ENCODE measurements around the gene PPP1R14B.
"Not testable (repeated sequence)": the region's sequence is repeated elsewhere in the genome, so short reads cannot be mapped to it uniquely, and the experiment has no call there.

PPP1R14B gene

GRCh38 chr11:64249038-64249437, 2.3 kb upstream of the PPP1R14B start:
- H3K27ac ChIP-seq = peak overlapping the region; percentile 98
- DNase-seq (ENCODE audit: low spot score) = no peak
- no peak for TF ChIP-seq CTCF (conservative IDR thresholded peaks at IDR 0.05; ENCODE audit: low read depth)
- POLR2A ChIA-PET (ENCODE audit: low non-redundant PET) = interaction anchor here (0.5 kb wide), 1 partner anchor 19 kb away, joined by 3 read pairs; no protein-coding TSS in a partner anchor
- CTCF ChIA-PET = interaction anchor here (2.7 kb wide), 1 partner anchor 52 kb away, joined by 19 read pairs; no protein-coding TSS in a partner anchor

DNA sequence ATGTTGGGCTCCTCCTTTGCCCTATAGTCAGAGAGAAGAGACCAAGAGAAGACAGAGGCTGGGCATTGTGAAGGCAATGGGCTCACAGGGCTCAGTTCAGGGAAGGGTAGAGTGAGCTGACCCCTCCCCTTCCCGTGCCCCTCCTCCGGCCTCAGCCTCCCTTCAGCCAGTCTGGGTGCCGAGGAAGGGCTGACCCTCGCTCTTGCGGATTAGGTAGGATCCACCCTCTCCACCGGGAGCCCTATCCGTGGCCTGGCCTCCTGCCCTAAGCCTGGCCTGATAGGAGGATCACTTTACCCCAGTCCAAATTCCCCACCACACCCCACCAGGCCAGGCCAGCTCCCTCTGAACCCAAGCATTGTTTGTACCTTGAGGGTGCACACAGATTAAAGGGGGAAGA, 1.8 kb upstream of the PPP1R14B start:
- TF ChIP-seq CTCF (conservative IDR thresholded peaks at IDR 0.05; ENCODE audit: low read depth) = no peak
- POLR2A ChIA-PET (ENCODE audit: low non-redundant PET) = no interaction called here
- peak overlapping the region; percentile 98 for H3K27ac ChIP-seq
- no peak for DNase-seq (ENCODE audit: low spot score)
- CTCF ChIA-PET = no interaction called here

DNA sequence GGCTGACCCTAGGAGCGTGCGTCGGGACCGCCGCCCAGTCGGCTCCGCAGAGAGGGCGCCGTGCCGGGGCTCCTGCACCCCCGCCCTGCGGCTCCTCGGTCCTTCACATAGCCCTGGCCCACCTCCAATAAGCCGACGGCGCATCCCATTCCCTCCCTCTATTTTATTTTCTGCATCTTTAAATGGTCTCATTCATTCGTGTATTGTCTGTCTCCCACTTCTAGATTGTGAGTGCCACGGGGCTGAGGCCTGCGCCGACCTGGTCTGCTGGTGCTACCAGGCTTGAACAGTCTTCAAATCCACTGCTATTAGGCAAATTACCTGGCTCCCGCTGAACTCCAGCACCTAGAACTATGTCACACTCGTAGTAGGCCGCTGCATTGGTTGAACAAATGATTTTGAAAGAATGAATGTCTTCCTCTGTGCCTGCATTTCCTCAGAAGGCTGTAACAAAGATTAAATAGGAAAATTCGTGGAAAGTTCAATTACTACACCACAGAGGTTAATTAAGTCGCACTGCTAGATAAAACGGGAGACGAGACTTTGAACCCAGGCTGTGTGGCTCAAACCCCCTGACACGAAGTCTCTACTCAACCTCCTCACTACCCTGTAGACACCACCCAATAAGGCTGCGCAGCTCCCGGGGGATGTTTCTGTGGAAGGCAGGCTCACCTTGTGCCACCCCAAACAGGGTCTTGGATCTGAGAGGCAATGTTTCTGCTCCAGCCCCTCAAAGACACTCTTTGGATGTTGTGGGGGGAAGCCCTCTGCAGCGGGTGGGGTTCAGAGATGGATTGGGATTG, 1.2 kb upstream of the PPP1R14B start:
- CTCF ChIA-PET = interaction anchor here (0.7 kb wide), 1 partner anchor 20 kb away, joined by 3 read pairs; no protein-coding TSS in a partner anchor
- POLR2A ChIA-PET (ENCODE audit: low non-redundant PET) = no interaction called here
- TF ChIP-seq CTCF (conservative IDR thresholded peaks at IDR 0.05; ENCODE audit: low read depth) = no peak
- peak overlapping the region; percentile 98 for H3K27ac ChIP-seq
- no peak for DNase-seq (ENCODE audit: low spot score)

DNA sequence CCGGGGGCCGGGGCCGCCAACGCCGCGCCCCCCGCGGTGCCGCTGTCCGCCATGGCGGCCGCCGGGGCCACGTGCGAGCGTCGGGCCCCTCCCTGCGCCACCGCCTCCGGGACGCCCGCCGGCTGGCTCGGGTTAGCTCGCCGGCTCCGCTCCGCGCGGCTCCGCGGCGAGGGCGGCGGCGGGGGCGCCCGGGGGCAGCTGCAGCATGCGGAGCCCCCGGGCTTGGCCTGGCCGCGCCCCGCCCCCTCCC, 197 bp downstream of the PPP1R14B start:
- H3K27ac ChIP-seq = peak overlapping the region; percentile 98
- not testable (repeated sequence) for DNase-seq (ENCODE audit: low spot score)
- CTCF ChIA-PET = interaction anchor here (0.9 kb wide), 1 partner anchor 17 kb away, joined by 4 read pairs; no protein-coding TSS in a partner anchor
- POLR2A ChIA-PET (ENCODE audit: low non-redundant PET) = interaction anchor here (1.5 to 1.6 kb wide), 2 partner anchors 18 to 22 kb away, joined by 3 to 7 read pairs; no protein-coding TSS in a partner anchor

DNA sequence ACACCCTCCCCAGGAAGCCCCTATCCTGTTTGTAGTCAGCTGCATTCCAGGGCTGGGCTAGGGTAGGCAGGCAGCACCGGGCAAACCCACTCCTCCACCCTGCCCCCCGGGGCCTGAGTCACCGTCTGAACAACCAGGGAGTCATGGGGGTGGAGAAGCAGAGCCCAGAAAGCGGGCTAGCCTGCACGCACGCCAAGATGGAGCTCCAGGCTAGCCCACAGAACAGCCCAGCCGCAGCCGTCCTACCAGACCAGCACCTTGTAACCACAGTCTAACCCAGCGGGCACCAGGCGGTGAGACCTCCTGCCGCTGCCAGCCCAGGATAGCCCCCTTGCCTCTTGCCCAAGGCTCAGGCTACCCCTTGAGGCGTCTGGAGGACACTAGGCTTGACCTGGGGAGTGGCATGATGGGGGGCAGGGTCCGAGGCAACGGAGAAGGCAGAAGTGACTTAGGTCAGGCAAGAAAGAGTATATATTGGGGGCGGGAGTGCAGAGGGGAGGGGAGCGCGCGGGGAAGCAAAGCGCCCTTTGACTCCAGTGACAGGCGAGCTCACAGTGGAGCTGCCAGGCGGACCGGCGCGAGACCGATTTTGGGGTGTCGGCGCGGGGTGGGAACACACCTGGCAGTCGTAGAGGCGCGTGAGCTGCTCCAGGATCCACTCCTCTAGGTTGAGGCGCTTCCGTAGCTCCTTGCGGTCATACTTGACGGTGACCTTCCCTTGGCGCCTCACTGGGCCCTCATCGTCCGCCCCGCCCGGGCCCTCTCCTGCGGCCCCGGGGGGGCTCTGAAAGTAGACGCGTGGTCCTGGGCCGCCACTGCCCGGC, 734 bp downstream of the PPP1R14B start:
- peak; percentile 91 for DNase-seq (ENCODE audit: low spot score)
- ChIA-PET CTCF (interaction anchor here (0.6 to 0.9 kb wide), 4 partner anchors 18 to 109 kb away, joined by 3 to 4 read pairs (median 3); no protein-coding TSS in a partner anchor), POLR2A (ENCODE audit: low non-redundant PET) (interaction anchor here (0.5 to 1.6 kb wide), 7 partner anchors 19 to 72 kb away, joined by 3 to 7 read pairs (median 4); no protein-coding TSS in a partner anchor)
- TF ChIP-seq CTCF (conservative IDR thresholded peaks at IDR 0.05; ENCODE audit: low read depth) = no peak
- peak overlapping the region; percentile 98 for H3K27ac ChIP-seq

DNA sequence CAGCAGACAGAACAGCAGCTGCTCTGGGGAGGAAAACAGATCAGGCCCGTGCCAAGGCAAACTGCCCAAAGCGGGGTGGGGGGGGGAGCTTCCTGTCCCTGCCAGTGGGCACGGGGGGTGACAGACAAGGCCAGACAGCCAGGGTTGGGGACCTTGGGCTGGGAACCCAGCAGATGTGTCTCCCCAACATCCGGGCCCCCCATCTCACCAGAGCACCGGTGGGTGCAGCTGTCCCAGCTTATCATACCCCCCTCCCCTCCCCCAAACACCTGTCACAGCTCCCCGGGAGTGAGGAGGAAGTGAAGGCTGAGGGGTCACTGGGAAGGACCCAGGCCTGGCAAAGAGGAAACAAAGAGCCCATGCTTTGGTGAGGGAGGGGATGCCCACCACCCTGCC, 1.3 kb downstream of the PPP1R14B start:
- peak overlapping the region; percentile 98 for H3K27ac ChIP-seq
- CTCF ChIA-PET = interaction anchor here (0.6 to 0.7 kb wide), 3 partner anchors 30 to 110 kb away, joined by 3 read pairs; no protein-coding TSS in a partner anchor
- no peak for TF ChIP-seq CTCF (conservative IDR thresholded peaks at IDR 0.05; ENCODE audit: low read depth)
- POLR2A ChIA-PET (ENCODE audit: low non-redundant PET) = interaction anchor here (0.6 to 1.5 kb wide), 5 partner anchors 22 to 58 kb away, joined by 3 to 7 read pairs (median 5); no protein-coding TSS in a partner anchor
- no peak for DNase-seq (ENCODE audit: low spot score)

All from RWPE1 (cell line).